GM19372 (cell line): ENCODE measurements around the gene PNLIPRP1.

Source experiments
- ATAC-seq: cut with Tn5 transposase; IDR thresholded peaks from one replicate; pipeline ENCODE4 v1.9.1; 2021; ENCODE audit warnings: mild to moderate bottlenecking, low read depth, moderate library complexity; ENCODE audit not compliant: unreplicated experiment

The PNLIPRP1 gene

GRCh38 chr10:116590590-116591444 is at the start of gene PNLIPRP1:
Gene PNLIPRP1, plus strand, starts transcription at chr10:116590959. Its CDS starts 171 bp downstream, at chr10:116591130.
- ATAC-seq, result no peak

GRCh38 chr10:116542007-116542677 is 48.6 kb upstream of the PNLIPRP1 start:
- no peak for ATAC-seq

- no peak for ATAC-seq
Observed at GRCh38 chr10:116545122-116545521, 45.6 kb upstream of the PNLIPRP1 start.

GRCh38 chr10:116545756-116546155 is 45.0 kb upstream of the PNLIPRP1 start, which contains the start of gene PNLIP:
Gene PNLIP, plus strand, starts transcription at chr10:116545931. Its CDS starts 162 bp downstream, at chr10:116546093.
- ATAC-seq, result no peak

GRCh38 chr10:116548301-116548700 is 42.5 kb upstream of the PNLIPRP1 start:
- ATAC-seq, result no peak

- ATAC-seq, result no peak
Observed at GRCh38 chr10:116553378-116553980, 37.3 kb upstream of the PNLIPRP1 start.

GRCh38 chr10:116554628-116555027 is 36.1 kb upstream of the PNLIPRP1 start:
- no peak for ATAC-seq

GRCh38 chr10:116555880-116556279 is 34.9 kb upstream of the PNLIPRP1 start:
- no peak for ATAC-seq

GRCh38 chr10:116557305-116557880 is 33.4 kb upstream of the PNLIPRP1 start:
- no peak for ATAC-seq

GRCh38 chr10:116565534-116565933 is 25.2 kb upstream of the PNLIPRP1 start:
- no peak for ATAC-seq

GRCh38 chr10:116566932-116567331 is 23.8 kb upstream of the PNLIPRP1 start:
- ATAC-seq, result no peak

- no peak for ATAC-seq
Observed at GRCh38 chr10:116567335-116567734, 23.4 kb upstream of the PNLIPRP1 start.

GRCh38 chr10:116574797-116575196 is 16.0 kb upstream of the PNLIPRP1 start:
- no peak for ATAC-seq

- ATAC-seq, result no peak
Observed at GRCh38 chr10:116587878-116588591, 2.7 kb upstream of the PNLIPRP1 start.

GRCh38 chr10:116588995-116589394 is 1.8 kb upstream of the PNLIPRP1 start:
- no peak for ATAC-seq

GRCh38 chr10:116589926-116590325 is 833 bp upstream of the PNLIPRP1 start:
- ATAC-seq, result no peak

GRCh38 chr10:116593139-116593740 is 2.5 kb downstream of the PNLIPRP1 start:
- ATAC-seq, result no peak

GRCh38 chr10:116594525-116595035 is 3.8 kb downstream of the PNLIPRP1 start:
- no peak for ATAC-seq

- no peak for ATAC-seq
Observed at GRCh38 chr10:116596062-116596461, 5.3 kb downstream of the PNLIPRP1 start.

GRCh38 chr10:116597543-116597942 is 6.8 kb downstream of the PNLIPRP1 start:
- ATAC-seq, result no peak
